Pancreas (tissue), 10 donors: ENCODE measurements around the gene MRPL51. TPM values are rescaled to one million over a fixed set of nuclear protein-coding genes. Genes with fewer than 3 reads are reported as not detected.
"Not testable (repeated sequence)": the region's sequence is repeated elsewhere in the genome, so short reads cannot be mapped to it uniquely, and the experiment has no call there.

Experiments used
- ATAC-seq, 4 donors: fragments of 200-7000 bp; cut with Tn5 transposase; one replicate each; pipeline versions ENCODE4 v1.8.0 to v1.9.1; 2020; ENCODE audit warnings: mild to moderate bottlenecking in 4 of 4, moderate library complexity in 4 of 4
- DNase-seq, 6 donors: peaks; one replicate each; pipeline ENCODE4 v3.0.0-alpha.2; 2020
- FAIRE-seq: peaks from 2 replicates; lab custom pipeline; 2012; peaks lifted over from hg19 to GRCh38; lab: Jason Lieb, UNC
- H3K27ac ChIP-seq, 4 donors: fragments of 200-600 bp; sonication (generic); 1 replicate in 3 of 4; 2 replicates in 1 of 4; pipeline versions ENCODE4 v1.5.0 to v1.8.0; 2020
- H3K27me3 ChIP-seq, 4 donors: fragments of 200-600 bp; one replicate each; pipeline ENCODE4 v1.8.0; 2021
- H3K36me3 ChIP-seq, 3 donors: fragments of 200-600 bp; sonication (generic) in 1 of 3; one replicate each; pipeline versions ENCODE4 v1.5.0 to v1.8.0; 2020 to 2021
- H3K4me1 ChIP-seq, 3 donors: fragments of 200-600 bp; one replicate each; pipeline ENCODE4 v1.8.0; 2021
- H3K4me3 ChIP-seq, 4 donors: fragments of 200-600 bp; sonication (generic) in 2 of 4; one replicate each; pipeline versions ENCODE4 v1.5.0 to v1.8.0; 2020 to 2021
- H3K9me3 ChIP-seq, 4 donors: fragments of 200-600 bp; one replicate each; pipeline ENCODE4 v1.8.0; 2021
- CTCF ChIP-seq, 4 donors: fragments of 200-600 bp; sonication (generic) in 3 of 4; IDR thresholded peaks; one replicate each; pipeline versions ENCODE4 v1.5.0 to v1.8.0; 2021; ENCODE audit warnings: antibody characterized with exemption in 4 of 4
- WGBS, 2 donors: extraction: QIAGEN DNeasy Blood & Tissue Kit; methylation state at CpG; one replicate each; pipeline ENCODE4 v1.1.7; 2013; 5-methylcytosine and 5-hydroxymethylcytosine counted together
- intact Hi-C, 3 donors: fragments of 100-400 bp; cut with DNase I; formaldehyde crosslinking; loops; one replicate each; pipeline versions ENCODE4 v1.11.1 to v1.14.2; 2022
- polyA plus RNA-seq, 2 donors: library from polyadenylated mRNA; stranded (reverse); fragments of 200-250 nt; gene quantifications; one replicate each; pipeline ENCODE4 v1.2.3, GENCODE V29; 2013
- total RNA-seq, 6 donors: library from RNA; stranded (reverse); fragmentation: NEBNext Ultra II Directional in 4 of 6; extraction: Animal tissue kit (Norgen Biotek cat#: 25700) in 4 of 6; gene quantifications; one replicate each; pipeline versions ENCODE4 v1.2.1 to v1.2.4, GENCODE V29; 2021 to 2023
- donor health status: healthy with polysubstance abuse.
- donor health status: DM: no; HTN: no; CAD: no; lungs with moderate emphysema.
- donor health status: DM: no; HTN: no; CAD: no.
- donor health status: control.
- donor health status: control.
- donor health status: Bipolar disorder and iron deficiency.
- donor health status: DM: yes; HTN: yes; CAD: no.
- donor health status: DM: no; HTN: no; CAD: no.
- donor health status: DM: no; HTN: no; CAD: no.
- donor health status: DM: yes; HTN: yes; CAD: no.

MRPL51 gene
- total and polyA plus RNA-seq, 8 donors, result 30.6 to 79.7 (median 66.9) TPM

- intact Hi-C loops, result no loop called here
- WGBS, 2 donors, result 86 to 91% methylated on average over 10 of the region's 10 CpGs
- H3K4me3 ChIP-seq, result no peak overlapping the region
- ATAC-seq (no peak), FAIRE-seq (no peak), DNase-seq (no peak)
- no peak overlapping the region for H3K27ac ChIP-seq
- no peaks in the 10 kb centered on the region for H3K27me3 ChIP-seq
- no peaks in the 10 kb centered on the region for H3K4me1 ChIP-seq
- H3K9me3 ChIP-seq, result no peaks in the 10 kb centered on the region
- H3K36me3 ChIP-seq, result peaks cover 5 to 63% (median 22%) of the 10 kb centered on the region in 3 donors
- no peak for TF ChIP-seq CTCF (IDR thresholded peaks at IDR 0.05)
Measured at GRCh38 chr12:6522193-6522592, 29.1 kb upstream of the MRPL51 start.

- Histone ChIP-seq H3K27ac (no peak overlapping the region), H3K4me1 (no peaks in the 10 kb centered on the region), H3K36me3 (peaks cover 0 to 61% (median 10%) of the 10 kb centered on the region in 3 donors), H3K4me3 (no peak overlapping the region), H3K27me3 (no peaks in the 10 kb centered on the region), H3K9me3 (no peaks in the 10 kb centered on the region)
- no peak for DNase-seq
- WGBS, 2 donors, result 82 to 88% methylated on average over 3 of the region's 3 CpGs
- TF ChIP-seq CTCF (IDR thresholded peaks at IDR 0.05), result no peak
- intact Hi-C loops, result no loop called here
- no peak for ATAC-seq
- FAIRE-seq, result no peak
Measured at GRCh38 chr12:6520186-6520585, 27.1 kb upstream of the MRPL51 start.

GRCh38 chr12:6508087-6508486 is 15.0 kb upstream of the MRPL51 start:
- TF ChIP-seq CTCF (IDR thresholded peaks at IDR 0.05), result no peak
- Histone ChIP-seq H3K4me3 (no peak overlapping the region), H3K4me1 (no peaks in the 10 kb centered on the region), H3K36me3 (peaks cover 0 to 15% (median 0%) of the 10 kb centered on the region in 3 donors), H3K9me3 (no peaks in the 10 kb centered on the region), H3K27me3 (no peaks in the 10 kb centered on the region), H3K27ac (no peak overlapping the region)
- intact Hi-C loops, result no loop called here
- DNase-seq, result no peak
- ATAC-seq, result no peak
- WGBS, 2 donors, result 83 to 87% methylated on average over 7 of the region's 7 CpGs
- no peak for FAIRE-seq

GRCh38 chr12:6507102-6507998 is 14.3 kb upstream of the MRPL51 start:
- no peak for ATAC-seq
- no peaks in the 10 kb centered on the region for H3K4me1 ChIP-seq
- FAIRE-seq, result no peak
- no peak for TF ChIP-seq CTCF (IDR thresholded peaks at IDR 0.05)
- WGBS, 2 donors, result 78 to 80% methylated on average over 12 of the region's 12 CpGs
- H3K36me3 ChIP-seq, result peaks cover 0 to 9% (median 0%) of the 10 kb centered on the region in 3 donors
- DNase-seq, result no peak
- no peak overlapping the region for H3K4me3 ChIP-seq
- H3K27me3 ChIP-seq, result no peaks in the 10 kb centered on the region
- intact Hi-C loops, result no loop called here
- no peak overlapping the region for H3K27ac ChIP-seq
- H3K9me3 ChIP-seq, result no peaks in the 10 kb centered on the region

GRCh38 chr12:6500466-6500865 is 7.4 kb upstream of the MRPL51 start:
- DNase-seq (no peak), ATAC-seq (no peak), FAIRE-seq (no peak)
- Histone ChIP-seq H3K4me3 (no peak overlapping the region), H3K36me3 (peaks cover 0 to 8% (median 0%) of the 10 kb centered on the region in 3 donors), H3K9me3 (no peaks in the 10 kb centered on the region), H3K27ac (no peak overlapping the region), H3K4me1 (peaks cover 0 to 3% (median 2%) of the 10 kb centered on the region in 3 donors), H3K27me3 (no peaks in the 10 kb centered on the region)
- WGBS, 2 donors, result 93 to 97% methylated on average over 2 of the region's 2 CpGs
- intact Hi-C loops, result no loop called here
- no peak for TF ChIP-seq CTCF (IDR thresholded peaks at IDR 0.05)

- ATAC-seq, DNase-seq, H3K36me3 ChIP-seq, H3K9me3 ChIP-seq, H3K4me3 ChIP-seq, FAIRE-seq, H3K27me3 ChIP-seq, intact Hi-C loops, H3K27ac ChIP-seq: not testable (repeated sequence)
- WGBS, 2 donors, result 79 to 86% methylated on average over 3 of the region's 3 CpGs
- H3K4me1 ChIP-seq, result peaks cover 7 to 15% (median 13%) of the 10 kb centered on the region in 3 donors
Measured at GRCh38 chr12:6497291-6497690, 4.2 kb upstream of the MRPL51 start.
